Adrenal gland (tissue), 5 donors: ENCODE data around the gene PPFIA1.

Experiments used
- POLR2A ChIP-seq, 2 donors: fragments of 450-650 bp; IDR thresholded peaks; one replicate each; pipeline ENCODE4 v1.6.1; 2017; ENCODE audit warnings: antibody characterized with exemption in 2 of 2, mild to moderate bottlenecking in 2 of 2, moderate library complexity in 1 of 2
- TF ChIP-seq, protein P1 (sequence below), 6 experiments: fragments of 450-650 bp in 4 of 6; fragments of 200-600 bp in 2 of 6; sonication (generic) in 1 of 6; IDR thresholded peaks; 1 replicate in 5 of 6; 2 replicates in 1 of 6; pipeline versions ENCODE4 v1.5.1 to v1.8.0; 2016 to 2021; ENCODE audit warnings: antibody characterized with exemption in 6 of 6, mild to moderate bottlenecking in 2 of 6, moderate library complexity in 1 of 6
- donor health status: DM: no; HTN: no; CAD: no.

DNA sequence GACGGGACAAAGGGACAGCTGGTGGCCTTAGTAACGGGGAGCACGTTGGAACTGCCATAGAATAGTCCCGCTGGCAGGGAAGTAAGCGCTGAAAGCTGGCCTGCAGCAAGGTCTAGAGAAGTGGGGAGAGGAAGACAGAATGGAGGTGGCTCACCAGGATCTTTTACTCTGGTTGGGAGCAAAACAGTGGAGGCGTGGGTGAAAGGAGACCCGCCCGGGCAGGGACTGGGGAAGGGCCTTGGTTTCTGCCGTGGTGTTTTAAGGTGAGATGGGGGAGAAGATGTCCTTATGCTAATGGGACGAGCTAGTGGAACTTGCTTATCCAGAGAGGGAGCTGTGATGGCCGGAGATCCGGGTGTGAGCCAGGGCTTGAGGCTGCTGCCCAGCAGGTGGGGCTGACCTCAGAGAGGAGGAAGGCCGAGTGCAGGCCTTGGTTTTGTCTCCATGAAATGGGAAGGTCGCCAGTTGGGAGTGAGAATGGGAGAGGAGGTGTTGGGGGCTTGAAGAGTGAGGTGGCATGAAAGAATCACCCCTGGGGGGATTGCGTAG is 71.5 kb downstream of the PPFIA1 start:
- TF ChIP-seq POLR2A (IDR thresholded peaks at IDR 0.05), result no peak
- TF ChIP-seq, protein P1, sequence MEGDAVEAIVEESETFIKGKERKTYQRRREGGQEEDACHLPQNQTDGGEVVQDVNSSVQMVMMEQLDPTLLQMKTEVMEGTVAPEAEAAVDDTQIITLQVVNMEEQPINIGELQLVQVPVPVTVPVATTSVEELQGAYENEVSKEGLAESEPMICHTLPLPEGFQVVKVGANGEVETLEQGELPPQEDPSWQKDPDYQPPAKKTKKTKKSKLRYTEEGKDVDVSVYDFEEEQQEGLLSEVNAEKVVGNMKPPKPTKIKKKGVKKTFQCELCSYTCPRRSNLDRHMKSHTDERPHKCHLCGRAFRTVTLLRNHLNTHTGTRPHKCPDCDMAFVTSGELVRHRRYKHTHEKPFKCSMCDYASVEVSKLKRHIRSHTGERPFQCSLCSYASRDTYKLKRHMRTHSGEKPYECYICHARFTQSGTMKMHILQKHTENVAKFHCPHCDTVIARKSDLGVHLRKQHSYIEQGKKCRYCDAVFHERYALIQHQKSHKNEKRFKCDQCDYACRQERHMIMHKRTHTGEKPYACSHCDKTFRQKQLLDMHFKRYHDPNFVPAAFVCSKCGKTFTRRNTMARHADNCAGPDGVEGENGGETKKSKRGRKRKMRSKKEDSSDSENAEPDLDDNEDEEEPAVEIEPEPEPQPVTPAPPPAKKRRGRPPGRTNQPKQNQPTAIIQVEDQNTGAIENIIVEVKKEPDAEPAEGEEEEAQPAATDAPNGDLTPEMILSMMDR (IDR thresholded peaks at IDR 0.05), result no peak
